Mesothelial cell of epicardium (in vitro differentiated cells): Measurements from ENCODE around the gene CAPZB. TPM values are rescaled to one million over a fixed set of nuclear protein-coding genes. Genes with fewer than 3 reads are reported as not detected.
A peak's percentile ranks its signal among the peaks of the same experiment; 100 is the strongest.

Experiments
- DNase-seq, 2 experiments: peaks; one replicate each; pipeline ENCODE4 v3.0.0; 2021; ENCODE audit warnings: low spot score in 2 of 2; ENCODE audit not compliant: unreplicated experiment in 2 of 2
- H3K27ac Mint-ChIP-seq: 2 replicates; pipeline ENCODE4 v1.8.0; 2021; ENCODE audit warnings: mixed read lengths
- H3K27me3 Mint-ChIP-seq: 2 replicates; pipeline ENCODE4 v1.8.0; 2021; ENCODE audit warnings: low read depth, mixed read lengths
- H3K36me3 Mint-ChIP-seq: 2 replicates; pipeline ENCODE4 v1.8.0; 2021; ENCODE audit warnings: mixed read lengths
- H3K4me1 Mint-ChIP-seq: 2 replicates; pipeline ENCODE4 v1.8.0; 2021; ENCODE audit warnings: mixed read lengths
- H3K4me3 Mint-ChIP-seq: 2 replicates; pipeline ENCODE4 v1.8.0; 2021; ENCODE audit warnings: mild to moderate bottlenecking, moderate library complexity, mixed read lengths
- H3K9me3 Mint-ChIP-seq: 2 replicates; pipeline ENCODE4 v1.8.0; 2021; ENCODE audit warnings: mixed read lengths
- total RNA-seq: library from RNA; stranded (reverse); gene quantifications from 3 replicates; pipeline ENCODE4 v1.2.1, GENCODE V29; 2021
- TF ChIP-seq, protein P1 (sequence below): fragments of 200-600 bp; sonication (generic); IDR thresholded peaks from one replicate; pipeline ENCODE4 v1.5.0; 2021; ENCODE audit warnings: antibody characterized with exemption; ENCODE audit not compliant: unreplicated experiment

The CAPZB gene
- total RNA-seq, 1 donor from 2014 or later, result 192 TPM

DNA sequence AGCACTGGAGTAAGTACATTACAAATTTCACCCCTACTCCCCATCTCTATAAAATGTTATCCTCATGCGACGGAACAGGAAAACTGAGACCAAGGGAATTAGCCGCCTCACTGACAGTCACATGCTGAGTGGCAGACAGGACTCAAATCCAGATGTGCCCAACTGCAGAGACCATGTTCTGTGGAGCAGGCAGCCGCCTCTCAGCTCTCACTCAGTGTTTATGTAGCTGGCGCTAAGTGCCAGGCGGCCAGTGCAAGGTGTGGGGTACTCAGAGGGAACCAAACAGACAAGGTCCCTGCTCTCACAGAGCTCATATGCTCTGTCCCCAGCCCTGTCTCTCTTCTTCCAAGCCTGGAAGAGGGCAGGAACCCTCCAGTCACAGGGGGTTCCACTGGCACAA, 5.1 kb downstream of the CAPZB start:
- Mint-ChIP-seq H3K4me1 (peaks cover 33% of the 10 kb centered on the region), H3K9me3 (no peaks in the 10 kb centered on the region), H3K36me3 (no peaks in the 10 kb centered on the region), H3K27me3 (no peaks in the 10 kb centered on the region), H3K27ac (no peak overlapping the region), H3K4me3 (no peak overlapping the region)
- TF ChIP-seq, protein P1, sequence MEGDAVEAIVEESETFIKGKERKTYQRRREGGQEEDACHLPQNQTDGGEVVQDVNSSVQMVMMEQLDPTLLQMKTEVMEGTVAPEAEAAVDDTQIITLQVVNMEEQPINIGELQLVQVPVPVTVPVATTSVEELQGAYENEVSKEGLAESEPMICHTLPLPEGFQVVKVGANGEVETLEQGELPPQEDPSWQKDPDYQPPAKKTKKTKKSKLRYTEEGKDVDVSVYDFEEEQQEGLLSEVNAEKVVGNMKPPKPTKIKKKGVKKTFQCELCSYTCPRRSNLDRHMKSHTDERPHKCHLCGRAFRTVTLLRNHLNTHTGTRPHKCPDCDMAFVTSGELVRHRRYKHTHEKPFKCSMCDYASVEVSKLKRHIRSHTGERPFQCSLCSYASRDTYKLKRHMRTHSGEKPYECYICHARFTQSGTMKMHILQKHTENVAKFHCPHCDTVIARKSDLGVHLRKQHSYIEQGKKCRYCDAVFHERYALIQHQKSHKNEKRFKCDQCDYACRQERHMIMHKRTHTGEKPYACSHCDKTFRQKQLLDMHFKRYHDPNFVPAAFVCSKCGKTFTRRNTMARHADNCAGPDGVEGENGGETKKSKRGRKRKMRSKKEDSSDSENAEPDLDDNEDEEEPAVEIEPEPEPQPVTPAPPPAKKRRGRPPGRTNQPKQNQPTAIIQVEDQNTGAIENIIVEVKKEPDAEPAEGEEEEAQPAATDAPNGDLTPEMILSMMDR, result no peak
- DNase-seq, result no peak

DNA sequence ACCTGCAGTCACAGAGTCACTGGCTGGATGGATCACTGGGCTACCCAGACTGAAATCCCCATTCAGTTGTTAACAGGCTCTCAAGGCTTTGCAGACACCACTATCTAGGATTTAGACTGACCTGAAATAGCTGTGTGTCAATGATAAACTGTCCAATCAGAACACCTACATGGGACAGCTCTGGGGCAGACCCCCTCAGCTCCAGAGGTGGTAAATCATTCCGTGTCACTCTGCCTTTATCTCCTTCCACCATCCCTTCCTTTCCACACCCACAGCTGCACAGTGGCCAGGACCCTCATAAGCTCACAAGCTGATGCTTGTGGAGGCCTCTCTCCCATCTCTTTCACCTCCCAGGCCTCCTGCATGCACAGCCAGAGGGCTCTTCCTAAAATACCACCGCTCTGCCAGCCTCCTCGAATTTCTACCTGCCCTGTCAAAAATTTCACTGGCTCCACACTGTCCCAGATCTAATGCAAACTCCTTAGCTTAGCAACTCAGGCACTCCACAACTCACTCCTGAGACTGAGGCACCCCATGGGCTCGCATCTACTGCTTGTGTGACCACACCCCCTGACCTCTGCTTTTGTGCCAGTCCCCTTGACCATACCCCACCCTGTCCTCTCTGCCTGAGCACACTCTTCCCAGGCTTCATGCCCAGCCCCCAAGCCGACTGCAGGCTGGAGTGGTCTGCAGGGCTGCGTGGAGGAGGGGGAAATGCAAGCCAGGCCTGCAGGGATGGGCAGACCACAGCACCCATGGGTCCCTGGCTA, 5.8 kb downstream of the CAPZB start:
- no peak for DNase-seq
- Mint-ChIP-seq H3K9me3 (no peaks in the 10 kb centered on the region), H3K4me1 (peaks cover 33% of the 10 kb centered on the region), H3K4me3 (no peak overlapping the region), H3K36me3 (no peaks in the 10 kb centered on the region), H3K27me3 (no peaks in the 10 kb centered on the region), H3K27ac (peak overlapping the region; percentile 51)
- TF ChIP-seq, protein P1, result no peak

DNA sequence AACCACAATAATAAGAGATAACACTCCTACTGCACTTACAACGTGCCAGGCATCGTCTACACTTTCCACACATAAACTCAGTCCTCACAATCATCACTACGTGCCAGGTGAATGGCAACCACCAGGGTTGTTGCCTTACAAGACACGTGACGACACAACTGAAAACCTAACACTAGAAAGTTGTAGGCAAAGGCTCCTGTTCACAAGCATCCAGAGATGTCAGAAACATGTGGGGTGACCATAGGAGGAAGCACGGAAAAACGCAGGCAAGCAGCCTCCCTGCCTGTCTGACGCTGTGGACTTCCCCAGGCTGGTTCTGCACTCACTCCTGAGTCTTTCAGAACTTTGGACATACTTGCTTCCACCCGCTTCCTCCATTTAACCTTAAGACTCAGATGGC, 7.0 kb downstream of the CAPZB start:
- DNase-seq, result no peak
- H3K36me3 Mint-ChIP-seq, result no peaks in the 10 kb centered on the region
- H3K4me1 Mint-ChIP-seq, result peaks cover 23% of the 10 kb centered on the region
- TF ChIP-seq, protein P1, result no peak
- H3K9me3 Mint-ChIP-seq, result no peaks in the 10 kb centered on the region
- no peak overlapping the region for H3K4me3 Mint-ChIP-seq
- no peaks in the 10 kb centered on the region for H3K27me3 Mint-ChIP-seq
- H3K27ac Mint-ChIP-seq, result no peak overlapping the region

GRCh38 chr1:19477284-19478249, 7.8 kb downstream of the CAPZB start:
- H3K4me3 Mint-ChIP-seq, result no peak overlapping the region
- H3K36me3 Mint-ChIP-seq, result no peaks in the 10 kb centered on the region
- no peaks in the 10 kb centered on the region for H3K27me3 Mint-ChIP-seq
- H3K9me3 Mint-ChIP-seq, result no peaks in the 10 kb centered on the region
- DNase-seq, result no peak
- no peak overlapping the region for H3K27ac Mint-ChIP-seq
- TF ChIP-seq, protein P1, result no peak
- peaks cover 16% of the 10 kb centered on the region for H3K4me1 Mint-ChIP-seq

GRCh38 chr1:19476450-19477190, 8.7 kb downstream of the CAPZB start:
- H3K27ac Mint-ChIP-seq, result no peak overlapping the region
- peaks cover 11% of the 10 kb centered on the region for H3K4me1 Mint-ChIP-seq
- H3K9me3 Mint-ChIP-seq, result no peaks in the 10 kb centered on the region
- H3K4me3 Mint-ChIP-seq, result no peak overlapping the region
- H3K27me3 Mint-ChIP-seq, result no peaks in the 10 kb centered on the region
- DNase-seq, result no peak
- TF ChIP-seq, protein P1, result no peak
- H3K36me3 Mint-ChIP-seq, result peaks cover 3% of the 10 kb centered on the region
